PC-9 (cell line): Measurements from ENCODE around the gene NPIPA1. TPM values are rescaled to one million over a fixed set of nuclear protein-coding genes. Genes with fewer than 3 reads are reported as not detected.
"Not testable (repeated sequence)": the region's sequence is repeated elsewhere in the genome, so short reads cannot be mapped to it uniquely, and the experiment has no call there.

ENCODE experiments used
- BruUV-seq: library from RNA; stranded (reverse); fragments of 400-500 nt; replicated peaks from 2 replicates; lab custom pipeline; 2021; lab: Mats Ljungman, UMichigan
- CTCF ChIA-PET: fragments of 300-600 bp; sonication (Branson Sonifier 250); formaldehyde crosslinking; loops from one replicate; lab custom pipeline; 2022; ENCODE audit warnings: antibody characterized with exemption; lab: Charles Lee
- POLR2A ChIA-PET: fragments of 300-600 bp; sonication (Branson Sonifier 250); formaldehyde crosslinking; loops from one replicate; lab custom pipeline; 2022; ENCODE audit warnings: antibody characterized with exemption; ENCODE audit not compliant: unreplicated experiment; lab: Charles Lee
- DNase-seq, 2 experiments: peaks; one replicate each; pipeline versions ENCODE4 v3.0.0 to v3.0.0-alpha.2; 2015 to 2022; ENCODE audit warnings: mixed read lengths in 1 of 2
- H2AFZ ChIP-seq: fragments of 200-600 bp; sonication (generic); 2 replicates; pipeline ENCODE4 v1.8.1; 2017; ENCODE audit warnings: antibody characterized with exemption
- H3F3A ChIP-seq: fragments of 200-600 bp; sonication (generic); 2 replicates; pipeline ENCODE4 v1.8.1; 2017; ENCODE audit warnings: antibody characterized with exemption, mild to moderate bottlenecking, low read depth; ENCODE audit not compliant: insufficient read depth
- H3K27ac ChIP-seq: fragments of 200-600 bp; sonication (generic); 2 replicates; pipeline ENCODE4 v1.6.1; 2016; ENCODE audit warnings: mixed run types
- H3K27me3 ChIP-seq: fragments of 200-600 bp; sonication (generic); 2 replicates; pipeline ENCODE4 v1.6.1; 2016; ENCODE audit warnings: low read depth, mixed run types; ENCODE audit not compliant: insufficient read depth
- H3K36me3 ChIP-seq: fragments of 200-600 bp; sonication (generic); 2 replicates; pipeline ENCODE4 v1.6.1; 2016; ENCODE audit warnings: low read depth, mixed run types
- H3K4me1 ChIP-seq: fragments of 200-600 bp; sonication (generic); replicated peaks from 2 replicates; pipeline ENCODE4 v1.6.1; 2016; ENCODE audit warnings: mixed run types; ENCODE audit not compliant: insufficient read depth
- H3K4me2 ChIP-seq: fragments of 200-600 bp; sonication (generic); 2 replicates; pipeline ENCODE4 v1.6.1; 2017; ENCODE audit warnings: mixed run types
- H3K4me3 ChIP-seq: fragments of 200-600 bp; sonication (generic); 2 replicates; pipeline ENCODE4 v1.6.1; 2016; ENCODE audit warnings: mixed run types
- H3K79me2 ChIP-seq: fragments of 200-600 bp; sonication (generic); 2 replicates; pipeline ENCODE4 v1.6.1; 2017; ENCODE audit warnings: low read depth, mixed run types
- H3K9me2 ChIP-seq: fragments of 200-600 bp; sonication (generic); 2 replicates; pipeline ENCODE4 v1.8.1; 2017; ENCODE audit warnings: mild to moderate bottlenecking; ENCODE audit not compliant: insufficient read depth
- H3K9me3 ChIP-seq: fragments of 200-600 bp; sonication (generic); 2 replicates; pipeline ENCODE4 v1.8.1; 2016; ENCODE audit warnings: low read depth; ENCODE audit not compliant: insufficient read depth
- H4K20me1 ChIP-seq: fragments of 200-600 bp; sonication (generic); 2 replicates; pipeline ENCODE4 v1.8.1; 2017; ENCODE audit not compliant: insufficient read depth
- intact Hi-C: fragments of 100-400 bp; cut with micrococcal nuclease; formaldehyde crosslinking; loops from one replicate; pipeline ENCODE4 v1.10.0; 2022; ENCODE audit not compliant: unreplicated experiment
- total RNA-seq: library from RNA; stranded (reverse); gene quantifications from 2 replicates; pipeline ENCODE4 v1.2.3, GENCODE V29; 2021

The NPIPA1 gene
- total RNA-seq, 1 experiment from 2014 or later: 109 TPM

DNA sequence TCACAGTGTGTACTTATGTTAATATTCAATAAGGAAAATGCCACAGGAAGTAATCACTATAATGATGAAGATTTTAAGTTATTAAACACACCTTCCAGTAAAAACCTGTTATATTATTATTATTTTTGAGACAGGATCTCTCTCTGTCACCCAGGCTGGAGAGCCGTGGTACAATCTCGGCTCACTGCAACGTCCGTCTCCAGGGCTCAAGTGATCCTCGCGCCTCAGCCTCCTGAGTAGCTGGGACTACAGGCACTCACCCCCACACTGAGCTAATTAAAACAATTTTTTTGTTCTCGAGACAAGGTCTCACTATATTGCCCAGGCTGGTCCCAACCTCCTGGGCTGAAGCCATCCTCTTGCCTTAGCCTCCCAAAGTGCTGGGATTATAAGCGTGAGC, 41.0 kb downstream of the NPIPA1 start:
- H3K9me2 ChIP-seq, H3K4me3 ChIP-seq, H3K36me3 ChIP-seq, BruUV-seq, DNase-seq, H3K4me2 ChIP-seq, H3F3A ChIP-seq, H3K9me3 ChIP-seq, H2AFZ ChIP-seq, CTCF ChIA-PET, H4K20me1 ChIP-seq, intact Hi-C loops, H3K4me1 ChIP-seq, H3K27ac ChIP-seq, POLR2A ChIA-PET, H3K27me3 ChIP-seq: not testable (repeated sequence)
- H3K79me2 ChIP-seq: peaks cover 56% of the 10 kb centered on the region

DNA sequence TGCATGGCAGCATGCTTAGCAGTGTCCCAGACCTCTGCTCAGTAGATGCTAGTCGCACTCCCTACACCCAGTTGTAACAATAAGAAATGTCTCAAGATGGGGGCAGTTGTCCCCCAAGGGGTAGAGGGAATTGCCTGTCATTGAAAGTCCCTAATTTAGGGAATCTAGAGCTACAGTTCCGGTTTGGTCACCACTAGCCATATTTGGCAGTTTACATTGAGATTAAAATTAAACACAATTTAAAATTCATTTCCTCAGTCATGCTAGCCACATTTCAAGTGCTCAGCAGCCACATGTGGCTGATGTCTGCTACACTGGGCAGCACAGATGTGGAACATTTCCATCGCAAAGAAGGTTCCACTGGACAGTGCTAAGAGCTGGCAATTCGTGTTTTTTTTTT, 41.7 kb downstream of the NPIPA1 start:
- H4K20me1 ChIP-seq, intact Hi-C loops, CTCF ChIA-PET, H3K27ac ChIP-seq, H3K4me1 ChIP-seq, H3K4me2 ChIP-seq, DNase-seq, H3K27me3 ChIP-seq, H3F3A ChIP-seq, H3K9me2 ChIP-seq, H2AFZ ChIP-seq, BruUV-seq, H3K36me3 ChIP-seq, H3K4me3 ChIP-seq, H3K9me3 ChIP-seq, POLR2A ChIA-PET: not testable (repeated sequence)
- H3K79me2 ChIP-seq: peaks cover 56% of the 10 kb centered on the region

- H3F3A ChIP-seq, H3K4me1 ChIP-seq, POLR2A ChIA-PET, CTCF ChIA-PET, intact Hi-C loops, H3K27me3 ChIP-seq, H3K9me3 ChIP-seq, BruUV-seq, H3K36me3 ChIP-seq, H4K20me1 ChIP-seq, H2AFZ ChIP-seq, H3K9me2 ChIP-seq, H3K4me2 ChIP-seq, DNase-seq, H3K4me3 ChIP-seq, H3K27ac ChIP-seq: not testable (repeated sequence)
- peaks cover 59% of the 10 kb centered on the region for H3K79me2 ChIP-seq
Measured at GRCh38 chr16:14981234-14981633, 44.0 kb downstream of the NPIPA1 start.

GRCh38 chr16:14982521-14982920, 45.3 kb downstream of the NPIPA1 start:
- H3K27me3 ChIP-seq, BruUV-seq, POLR2A ChIA-PET, CTCF ChIA-PET, H3K36me3 ChIP-seq, H3K4me1 ChIP-seq, H4K20me1 ChIP-seq, H3F3A ChIP-seq, H2AFZ ChIP-seq, H3K9me2 ChIP-seq, H3K4me2 ChIP-seq, DNase-seq, H3K27ac ChIP-seq, H3K9me3 ChIP-seq, intact Hi-C loops, H3K4me3 ChIP-seq: not testable (repeated sequence)
- H3K79me2 ChIP-seq: peaks cover 52% of the 10 kb centered on the region

- H3K4me3 ChIP-seq, H3K4me1 ChIP-seq, H3K27me3 ChIP-seq, H3K27ac ChIP-seq, H3F3A ChIP-seq, BruUV-seq, intact Hi-C loops, H3K4me2 ChIP-seq, H3K9me3 ChIP-seq, H4K20me1 ChIP-seq, H3K36me3 ChIP-seq, H2AFZ ChIP-seq, POLR2A ChIA-PET, CTCF ChIA-PET, H3K9me2 ChIP-seq, DNase-seq: not testable (repeated sequence)
- H3K79me2 ChIP-seq: peaks cover 28% of the 10 kb centered on the region; the same call in 1 of the 2 replicates
Measured at GRCh38 chr16:14988092-14988491, 50.8 kb downstream of the NPIPA1 start.

GRCh38 chr16:14988661-14989191, 51.5 kb downstream of the NPIPA1 start:
- H3K4me2 ChIP-seq, H3K27me3 ChIP-seq, H3K36me3 ChIP-seq, DNase-seq, CTCF ChIA-PET, BruUV-seq, H3K4me3 ChIP-seq, H2AFZ ChIP-seq, H3K9me2 ChIP-seq, H3K4me1 ChIP-seq, H3K27ac ChIP-seq, H4K20me1 ChIP-seq, H3F3A ChIP-seq, H3K9me3 ChIP-seq, intact Hi-C loops, POLR2A ChIA-PET: not testable (repeated sequence)
- H3K79me2 ChIP-seq: peaks cover 28% of the 10 kb centered on the region; the same call in 1 of the 2 replicates

GRCh38 chr16:14989291-14990281, 52.3 kb downstream of the NPIPA1 start:
- H3K9me2 ChIP-seq, H3K4me3 ChIP-seq, DNase-seq, H3K9me3 ChIP-seq, H3K27ac ChIP-seq, H3K4me2 ChIP-seq, CTCF ChIA-PET, BruUV-seq, H4K20me1 ChIP-seq, H3F3A ChIP-seq, H3K36me3 ChIP-seq, H3K27me3 ChIP-seq, intact Hi-C loops, POLR2A ChIA-PET, H3K4me1 ChIP-seq, H2AFZ ChIP-seq: not testable (repeated sequence)
- peaks cover 31% of the 10 kb centered on the region; the same call in 1 of the 2 replicates for H3K79me2 ChIP-seq
